ENCODE data around the gene TACR1. TPM values are rescaled to one million over a fixed set of nuclear protein-coding genes. Genes with fewer than 3 reads are reported as not detected.

Gene TACR1
- total RNA-seq, 1 experiment from 2014 or later: not detected

- POLR2A ChIA-PET (ENCODE audit: unreplicated experiment): interaction anchor here (1.0 kb wide), 1 partner anchor 42 kb away, joined by 4 read pairs; no protein-coding TSS in a partner anchor
- CTCF ChIA-PET: no interaction called here
- BruUV-seq (replicated peaks): no TSS peak
- Histone ChIP-seq H3K4me2 (ENCODE audit: low read length) (peak overlapping the region; percentile 53), H4K20me1 (ENCODE audit: low read length) (no peaks in the 10 kb centered on the region), H3K27me3 (ENCODE audit: low read length) (no peaks in the 10 kb centered on the region), H3K4me1 (ENCODE audit: insufficient read depth, low read length) (peaks cover 25% of the 10 kb centered on the region), H3K36me3 (ENCODE audit: low read depth, low read length) (no peaks in the 10 kb centered on the region), H3K4me3 (ENCODE audit: low read length) (no peak overlapping the region), H3K9me2 (replicated peaks; ENCODE audit: low read length) (no peaks in the 10 kb centered on the region), H3K27ac (ENCODE audit: low read length) (peak overlapping the region; percentile 66), H3K79me2 (ENCODE audit: low read length) (no peaks in the 10 kb centered on the region), H2AFZ (ENCODE audit: low read length) (no peak overlapping the region), H3K9me3 (ENCODE audit: low read length) (no peaks in the 10 kb centered on the region), H3K9ac (ENCODE audit: low read length) (no peak overlapping the region), H3F3A (ENCODE audit: low read length, unreplicated experiment) (no peaks in the 10 kb centered on the region)
- ATAC-seq (peak; percentile 72), DNase-seq (peak; percentile 79)
- TF ChIP-seq EZH2phosphoT487 (IDR thresholded peaks at IDR 0.05; ENCODE audit: borderline replicate concordance, low read length) (no peak), EZH2 (IDR thresholded peaks at IDR 0.05; ENCODE audit: low read length, unreplicated experiment) (no peak), CTCF (conservative IDR thresholded peaks at IDR 0.05; ENCODE audit: low read depth, low read length) (no peak)
- intact Hi-C loops (cut with micrococcal nuclease): no loop called here
These were observed 99.1 kb downstream of the TACR1 start for GRCh38 chr2:75100011-75100800.

- Histone ChIP-seq H3K27me3 (ENCODE audit: low read length) (no peaks in the 10 kb centered on the region), H3F3A (ENCODE audit: low read length, unreplicated experiment) (no peaks in the 10 kb centered on the region), H3K27ac (ENCODE audit: low read length) (peak overlapping the region; percentile 66), H3K9me2 (replicated peaks; ENCODE audit: low read length) (no peaks in the 10 kb centered on the region), H3K4me2 (ENCODE audit: low read length) (peak overlapping the region; percentile 53), H3K9me3 (ENCODE audit: low read length) (no peaks in the 10 kb centered on the region), H2AFZ (ENCODE audit: low read length) (no peak overlapping the region), H3K9ac (ENCODE audit: low read length) (no peak overlapping the region), H3K4me1 (ENCODE audit: insufficient read depth, low read length) (peaks cover 25% of the 10 kb centered on the region), H3K4me3 (ENCODE audit: low read length) (no peak overlapping the region), H3K36me3 (ENCODE audit: low read depth, low read length) (no peaks in the 10 kb centered on the region), H3K79me2 (ENCODE audit: low read length) (no peaks in the 10 kb centered on the region), H4K20me1 (ENCODE audit: low read length) (no peaks in the 10 kb centered on the region)
- peak; percentile 77 for DNase-seq
- intact Hi-C loops (cut with micrococcal nuclease): no loop called here
- no TSS peak for BruUV-seq (replicated peaks)
- peak; percentile 75 for ATAC-seq
- CTCF ChIA-PET: no interaction called here
- TF ChIP-seq EZH2phosphoT487 (IDR thresholded peaks at IDR 0.05; ENCODE audit: borderline replicate concordance, low read length) (no peak), EZH2 (IDR thresholded peaks at IDR 0.05; ENCODE audit: low read length, unreplicated experiment) (no peak), CTCF (conservative IDR thresholded peaks at IDR 0.05; ENCODE audit: low read depth, low read length) (no peak)
- POLR2A ChIA-PET (ENCODE audit: unreplicated experiment): interaction anchor here (1.0 kb wide), 1 partner anchor 41 kb away, joined by 4 read pairs; no protein-coding TSS in a partner anchor
These were observed 99.8 kb downstream of the TACR1 start for GRCh38 chr2:75099521-75099922.

- no TSS peak for BruUV-seq (replicated peaks)
- no peaks in the 10 kb centered on the region for H3K9me2 ChIP-seq (replicated peaks; ENCODE audit: low read length)
- no peaks in the 10 kb centered on the region for H3K27me3 ChIP-seq (ENCODE audit: low read length)
- no peaks in the 10 kb centered on the region for H3K36me3 ChIP-seq (ENCODE audit: low read depth, low read length)
- H4K20me1 ChIP-seq (ENCODE audit: low read length): no peaks in the 10 kb centered on the region
- no peak overlapping the region for H3K4me3 ChIP-seq (ENCODE audit: low read length)
- no peaks in the 10 kb centered on the region for H3K9me3 ChIP-seq (ENCODE audit: low read length)
- CTCF ChIA-PET: interaction anchor here (0.6 kb wide), 1 partner anchor 284 kb away, joined by 3 read pairs; no protein-coding TSS in a partner anchor
- DNase-seq (peak; percentile 53), ATAC-seq (0 out of 2 replicates have a peak, but pooled peaks have one; percentile 41)
- intact Hi-C loops (cut with micrococcal nuclease): no loop called here
- no peaks in the 10 kb centered on the region for H3K79me2 ChIP-seq (ENCODE audit: low read length)
- no peak overlapping the region for H3K9ac ChIP-seq (ENCODE audit: low read length)
- POLR2A ChIA-PET (ENCODE audit: unreplicated experiment): no interaction called here
- peaks cover 25% of the 10 kb centered on the region for H3K4me1 ChIP-seq (ENCODE audit: insufficient read depth, low read length)
- H3K4me2 ChIP-seq (ENCODE audit: low read length): peak overlapping the region; percentile 53
- H3F3A ChIP-seq (ENCODE audit: low read length, unreplicated experiment): no peaks in the 10 kb centered on the region
- no peak overlapping the region for H2AFZ ChIP-seq (ENCODE audit: low read length)
- H3K27ac ChIP-seq (ENCODE audit: low read length): peak overlapping the region; percentile 66
- TF ChIP-seq CTCF (conservative IDR thresholded peaks at IDR 0.05; ENCODE audit: low read depth, low read length): peak; percentile 72
- TF ChIP-seq EZH2phosphoT487 (IDR thresholded peaks at IDR 0.05; ENCODE audit: borderline replicate concordance, low read length): no peak
- TF ChIP-seq EZH2 (IDR thresholded peaks at IDR 0.05; ENCODE audit: low read length, unreplicated experiment): no peak
These were observed 100.5 kb downstream of the TACR1 start for GRCh38 chr2:75098856-75099255.
